A673 (cell line): ENCODE results near the gene PPFIBP1. TPM values are rescaled to one million over a fixed set of nuclear protein-coding genes. Genes with fewer than 3 reads are reported as not detected.

Experiments used
- BruUV-seq: library from RNA; stranded (reverse); fragments of 400-500 nt; replicated peaks from 2 replicates; lab custom pipeline; 2021; lab: Mats Ljungman, UMichigan
- CTCF ChIA-PET: fragments of 300-600 bp; sonication (Branson Sonifier 250); formaldehyde crosslinking; loops from one replicate; lab custom pipeline; 2022; ENCODE audit warnings: antibody characterized with exemption; lab: Charles Lee
- POLR2A ChIA-PET: fragments of 300-600 bp; sonication (Branson Sonifier 250); formaldehyde crosslinking; loops from one replicate; lab custom pipeline; 2022; ENCODE audit warnings: antibody characterized with exemption; ENCODE audit not compliant: low non-redundant PET; lab: Charles Lee
- DNase-seq: peaks from one replicate; pipeline ENCODE4 v3.0.0-alpha.2; 2015; ENCODE audit warnings: low spot score
- H3K27ac ChIP-seq: fragments of 200-600 bp; sonication (generic); 2 replicates; pipeline ENCODE4 v1.5.1; 2016; ENCODE audit warnings: mixed run types, low read depth, mild to moderate bottlenecking, mixed read lengths, antibody characterized with exemption, low read length; ENCODE audit not compliant: poor library complexity, severe bottlenecking
- H3K27me3 ChIP-seq: fragments of 200-600 bp; sonication (generic); replicated peaks from 2 replicates; pipeline ENCODE4 v1.6.1; 2017; ENCODE audit warnings: mixed run types, low read depth, mild to moderate bottlenecking, mixed read lengths, antibody characterized with exemption, low read length; ENCODE audit not compliant: insufficient read depth, poor library complexity
- H3K36me3 ChIP-seq: fragments of 200-600 bp; sonication (generic); 2 replicates; pipeline ENCODE4 v1.6.1; 2016; ENCODE audit warnings: mixed run types, mild to moderate bottlenecking, mixed read lengths, antibody characterized with exemption, low read length; ENCODE audit not compliant: insufficient read depth, poor library complexity, severe bottlenecking
- H3K4me1 ChIP-seq: fragments of 200-600 bp; sonication (generic); 2 replicates; pipeline ENCODE4 v1.6.1; 2017; ENCODE audit warnings: mixed run types, mild to moderate bottlenecking, mixed read lengths, antibody characterized with exemption, low read length; ENCODE audit not compliant: insufficient read depth, poor library complexity, severe bottlenecking
- H3K4me3 ChIP-seq: fragments of 200-600 bp; sonication (generic); 2 replicates; pipeline ENCODE4 v1.5.1; 2016; ENCODE audit warnings: low read depth, mixed run types, mild to moderate bottlenecking, mixed read lengths, low read length; ENCODE audit not compliant: poor library complexity, severe bottlenecking
- H3K9me3 ChIP-seq: fragments of 200-600 bp; sonication (generic); 2 replicates; pipeline ENCODE4 v1.6.1; 2016; ENCODE audit warnings: mixed run types, low read depth, mild to moderate bottlenecking, mixed read lengths, antibody characterized with exemption, low read length; ENCODE audit not compliant: poor library complexity, severe bottlenecking
- CTCF ChIP-seq: fragments of 300-800, 200-600 bp; sonication (generic); conservative IDR thresholded peaks from 2 replicates; pipeline ENCODE4 v1.5.1; 2017; ENCODE audit warnings: low read depth, mild to moderate bottlenecking, antibody characterized with exemption, low read length, moderate library complexity, mixed read lengths
- EZH2 ChIP-seq: fragments of 200-600 bp; sonication (generic); IDR thresholded peaks from 2 replicates; pipeline ENCODE4 v1.6.1; 2017; ENCODE audit warnings: borderline replicate concordance, low read depth, mild to moderate bottlenecking, mixed read lengths, antibody characterized with exemption, low read length; ENCODE audit not compliant: poor library complexity, severe bottlenecking
- intact Hi-C: fragments of 100-400 bp; cut with micrococcal nuclease; formaldehyde crosslinking; loops from one replicate; pipeline ENCODE4 v1.10.0; 2022; ENCODE audit not compliant: unreplicated experiment
- total RNA-seq: library from RNA; stranded (reverse); gene quantifications from 2 replicates; pipeline ENCODE4 v1.2.3, GENCODE V29; 2021

The PPFIBP1 gene
- total RNA-seq, 1 experiment from 2014 or later, result 41.2 TPM

GRCh38 chr12:27707216-27707615 lies 183.2 kb downstream of the PPFIBP1 start:
- DNase-seq, result no peak
- Histone ChIP-seq H3K27ac (no peak overlapping the region), H3K4me1 (peaks cover 6% of the 10 kb centered on the region), H3K4me3 (no peak overlapping the region), H3K27me3 (no peaks in the 10 kb centered on the region), H3K9me3 (no peaks in the 10 kb centered on the region), H3K36me3 (no peaks in the 10 kb centered on the region)
- intact Hi-C loops, result loop anchor here (10.0 kb wide), 1 partner anchor 692 kb away; the partner anchor contains the start of gene TM7SF3
- ChIA-PET CTCF (no interaction called here), POLR2A (interaction anchor here (0.7 kb wide), 1 partner anchor 183 kb away, joined by 3 read pairs; the partner anchor contains the start of gene PPFIBP1)
- no peak for TF ChIP-seq CTCF
- TF ChIP-seq EZH2, result no peak
- no TSS peak for BruUV-seq

- peaks cover 6% of the 10 kb centered on the region for H3K4me1 ChIP-seq
- intact Hi-C loops, result loop anchor here (10.0 kb wide), 1 partner anchor 695 kb away; the partner anchor contains the start of gene TM7SF3
- H3K9me3 ChIP-seq, result no peaks in the 10 kb centered on the region
- no peak for DNase-seq
- H3K36me3 ChIP-seq, result no peaks in the 10 kb centered on the region
- no peak overlapping the region for H3K27ac ChIP-seq
- ChIA-PET CTCF (no interaction called here), POLR2A (no interaction called here)
- BruUV-seq, result no TSS peak
- H3K27me3 ChIP-seq, result no peaks in the 10 kb centered on the region
- H3K4me3 ChIP-seq, result peak overlapping the region; percentile 78
- TF ChIP-seq EZH2 (no peak), CTCF (no peak)
These were observed 185.4 kb downstream of the PPFIBP1 start for GRCh38 chr12:27709212-27709931.

- H3K27me3 ChIP-seq, result no peaks in the 10 kb centered on the region
- peak overlapping the region; percentile 83 for H3K27ac ChIP-seq
- peak overlapping the region; percentile 78 for H3K4me3 ChIP-seq
- TSS peak; percentile 98 for BruUV-seq
- no peaks in the 10 kb centered on the region for H3K9me3 ChIP-seq
- ChIA-PET POLR2A (no interaction called here), CTCF (no interaction called here)
- TF ChIP-seq EZH2 (no peak), CTCF (no peak)
- intact Hi-C loops, result loop anchor here (10.0 kb wide), 1 partner anchor 695 kb away; the partner anchor contains the start of gene TM7SF3
- no peaks in the 10 kb centered on the region for H3K36me3 ChIP-seq
- peaks cover 6% of the 10 kb centered on the region for H3K4me1 ChIP-seq
- peak; percentile 51 for DNase-seq
These were observed 186.1 kb downstream of the PPFIBP1 start for GRCh38 chr12:27709932-27710591.
